GM18520 (cell line): Measurements from ENCODE around the gene SH2D3C.
A peak's percentile ranks its signal among the peaks of the same experiment; 100 is the strongest.

Experiments used
- ATAC-seq: cut with Tn5 transposase; IDR thresholded peaks from one replicate; pipeline ENCODE4 v1.9.1; 2021; ENCODE audit not compliant: unreplicated experiment

SH2D3C gene

GRCh38 chr9:127744398-127745110, 33.9 kb downstream of the SH2D3C start:
- ATAC-seq: no peak

GRCh38 chr9:127742435-127743088, 35.9 kb downstream of the SH2D3C start:
- no peak for ATAC-seq

- no peak for ATAC-seq
Observed at GRCh38 chr9:127741831-127742434, 36.5 kb downstream of the SH2D3C start.

GRCh38 chr9:127739614-127740330, 38.7 kb downstream of the SH2D3C start:
- no peak for ATAC-seq

- ATAC-seq: no peak
Observed at GRCh38 chr9:127738666-127739065, 39.8 kb downstream of the SH2D3C start.

GRCh38 chr9:127735530-127736185, 42.8 kb downstream of the SH2D3C start:
- ATAC-seq: peak; percentile 6

- ATAC-seq: peak; percentile 85
Observed at GRCh38 chr9:127734747-127735529, 43.5 kb downstream of the SH2D3C start, which contains the start of gene TOR2A. TSS of gene TOR2A (minus strand) at chr9:127735294. CDS start at chr9:127735270, 24 bp downstream.

- ATAC-seq: no peak
Observed at GRCh38 chr9:127734247-127734746, 44.2 kb downstream of the SH2D3C start.

GRCh38 chr9:127733614-127734013, 44.9 kb downstream of the SH2D3C start:
- no peak for ATAC-seq

GRCh38 chr9:127732444-127732843, 46.0 kb downstream of the SH2D3C start:
- ATAC-seq: no peak

- no peak for ATAC-seq
Observed at GRCh38 chr9:127731938-127732337, 46.5 kb downstream of the SH2D3C start.

GRCh38 chr9:127730799-127731410, 47.6 kb downstream of the SH2D3C start:
- ATAC-seq: no peak

GRCh38 chr9:127730262-127730661, 48.2 kb downstream of the SH2D3C start:
- ATAC-seq: no peak

- ATAC-seq: no peak
Observed at GRCh38 chr9:127729522-127730256, 48.8 kb downstream of the SH2D3C start.

GRCh38 chr9:127728808-127729207, 49.7 kb downstream of the SH2D3C start:
- ATAC-seq: no peak

- no peak for ATAC-seq
Observed at GRCh38 chr9:127726871-127727270, 51.6 kb downstream of the SH2D3C start.

GRCh38 chr9:127724012-127724411, 54.5 kb downstream of the SH2D3C start:
- no peak for ATAC-seq

- ATAC-seq: no peak
Observed at GRCh38 chr9:127723444-127723843, 55.0 kb downstream of the SH2D3C start.

- no peak for ATAC-seq
Observed at GRCh38 chr9:127723013-127723412, 55.5 kb downstream of the SH2D3C start.
